ENCODE results near the gene SNAPC4.

SNAPC4 gene

GRCh38 chr9:136397643-136398042 is 2.3 kb downstream of the SNAPC4 start:
- CTCF ChIA-PET = interaction anchor here (0.6 to 1.6 kb wide), 6 partner anchors 10 to 43 kb away, joined by 3 to 7 read pairs (median 3); partner anchors contain the start of genes DNLZ, ENTR1 and PMPCA
- no CpG with 5 or more reads among the region's 6 CpGs for WGBS (ENCODE audit: insufficient coverage)

DNA sequence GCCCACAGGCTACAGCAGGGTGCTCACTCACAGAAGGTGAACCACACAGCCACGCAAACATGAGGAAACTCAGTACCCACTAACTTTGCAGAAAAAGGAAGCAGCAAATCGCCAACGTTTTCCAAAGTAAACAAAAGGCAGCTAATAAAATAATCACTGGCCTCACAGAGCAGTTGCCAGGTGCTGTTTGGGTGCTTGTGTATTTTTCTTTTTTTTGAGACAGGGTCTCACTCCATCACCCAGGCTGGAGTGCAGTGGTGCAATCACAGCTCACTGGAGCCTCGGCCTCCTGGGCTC is 3.8 kb downstream of the SNAPC4 start:
- Histone ChIP-seq H3K9me3 (ENCODE audit: control extremely low read depth in 1 of 5, control insufficient read depth in 4 of 5, insufficient read depth in 2 of 5, low read depth in 1 of 5, low read length in 4 of 5) (no peaks in the 10 kb centered on the region), H3K4me3 (ENCODE audit: control insufficient read depth in 1 of 7, extremely low read depth in 1 of 7, insufficient read depth in 4 of 7, low read depth in 2 of 7, low read length in 6 of 7) (no peak overlapping the region), H3K4me1 (ENCODE audit: control extremely low read depth in 1 of 4, control insufficient read depth in 4 of 4, insufficient read depth in 4 of 4, low read length in 3 of 4) (peaks cover 0 to 22% (median 16%) of the 10 kb centered on the region in 4 experiments), H3K27ac (ENCODE audit: insufficient read depth in 1 of 2, low read depth in 1 of 2, low read length in 2 of 2, poor library complexity in 1 of 2, severe bottlenecking in 2 of 2) (no peak overlapping the region), H3K27me3 (replicated peaks in 2 of 5; ENCODE audit: control insufficient read depth in 4 of 5, insufficient read depth in 5 of 5, low read length in 4 of 5) (no peaks in the 10 kb centered on the region), H3K36me3 (ENCODE audit: control insufficient read depth in 4 of 4, insufficient read depth in 4 of 4, low read length in 3 of 4) (peaks cover 3 to 75% (median 55%) of the 10 kb centered on the region in 4 experiments)
- 92% methylated on average over 2 of the region's 4 CpGs for WGBS (ENCODE audit: insufficient coverage)
- ChIA-PET CTCF (interaction anchor here (1.0 to 1.6 kb wide), 2 partner anchors 11 to 13 kb away, joined by 3 to 5 read pairs; no protein-coding TSS in a partner anchor), POLR2A (no interaction called here)
- no peak for DNase-seq

More at GRCh38 chr9:136397643-136398042, 2.3 kb downstream of the SNAPC4 start:
- no peaks in the 10 kb centered on the region for H3K9me3 ChIP-seq (ENCODE audit: control extremely low read depth in 1 of 5, control insufficient read depth in 4 of 5, insufficient read depth in 2 of 5, low read depth in 1 of 5, low read length in 4 of 5)
- POLR2A ChIA-PET = no interaction called here
- H3K27me3 ChIP-seq (replicated peaks in 2 of 5; ENCODE audit: control insufficient read depth in 4 of 5, insufficient read depth in 5 of 5, low read length in 4 of 5) = no peaks in the 10 kb centered on the region
- no peak overlapping the region for H3K27ac ChIP-seq (ENCODE audit: insufficient read depth in 1 of 2, low read depth in 1 of 2, low read length in 2 of 2, poor library complexity in 1 of 2, severe bottlenecking in 2 of 2)
- peaks cover 3 to 75% (median 56%) of the 10 kb centered on the region in 4 experiments for H3K36me3 ChIP-seq (ENCODE audit: control insufficient read depth in 4 of 4, insufficient read depth in 4 of 4, low read length in 3 of 4)
- DNase-seq = no peak
- H3K4me3 ChIP-seq (ENCODE audit: control insufficient read depth in 1 of 7, extremely low read depth in 1 of 7, insufficient read depth in 4 of 7, low read depth in 2 of 7, low read length in 6 of 7) = no peak overlapping the region
- H3K4me1 ChIP-seq (ENCODE audit: control extremely low read depth in 1 of 4, control insufficient read depth in 4 of 4, insufficient read depth in 4 of 4, low read length in 3 of 4) = peaks cover 0 to 22% (median 16%) of the 10 kb centered on the region in 4 experiments

DNA sequence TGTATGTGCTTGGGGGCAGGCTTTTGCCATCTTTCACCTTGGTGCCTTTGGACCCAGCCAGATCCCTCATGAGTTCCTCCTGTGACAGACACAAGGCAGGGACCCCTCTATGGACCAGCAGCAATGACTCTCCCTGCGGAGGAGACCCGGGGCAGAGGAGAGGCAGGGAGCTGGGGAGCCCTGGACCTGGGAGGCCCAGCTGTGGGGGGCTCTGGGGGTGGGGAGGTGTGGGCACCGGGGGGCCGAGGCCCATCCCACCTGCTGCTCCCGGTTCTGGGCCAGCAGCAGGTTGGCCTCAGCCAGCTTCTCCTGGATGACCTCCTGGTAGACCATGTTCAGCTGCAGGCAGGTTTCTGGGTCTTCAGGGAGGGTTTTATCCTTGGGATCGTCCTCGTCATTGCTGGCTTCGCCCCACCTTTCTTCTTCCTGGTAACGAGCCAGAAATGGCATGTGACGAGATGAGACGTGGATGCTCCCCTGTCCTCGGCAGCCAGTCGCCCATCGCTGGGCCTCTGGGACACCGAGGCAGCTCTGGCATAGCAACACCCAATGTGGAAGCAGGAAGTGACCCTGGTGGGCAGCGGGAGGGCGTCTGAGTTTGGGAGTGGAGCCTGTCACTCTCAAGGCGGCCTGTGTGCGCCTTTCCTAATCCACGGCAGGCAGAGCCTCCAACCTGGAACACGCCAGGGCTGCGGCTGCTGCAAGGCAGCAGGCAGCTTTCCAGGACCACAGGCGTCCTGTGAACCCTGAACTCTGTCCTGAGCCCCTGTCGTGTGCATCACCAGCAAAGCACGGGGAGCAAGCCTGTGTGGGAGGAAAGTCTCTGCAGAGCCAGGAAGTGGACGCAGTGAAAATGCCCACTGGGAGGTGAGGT is 4.4 kb downstream of the SNAPC4 start:
- peaks cover 0 to 21% (median 15%) of the 10 kb centered on the region in 4 experiments for H3K4me1 ChIP-seq (ENCODE audit: control extremely low read depth in 1 of 4, control insufficient read depth in 4 of 4, insufficient read depth in 4 of 4, low read length in 3 of 4)

DNA sequence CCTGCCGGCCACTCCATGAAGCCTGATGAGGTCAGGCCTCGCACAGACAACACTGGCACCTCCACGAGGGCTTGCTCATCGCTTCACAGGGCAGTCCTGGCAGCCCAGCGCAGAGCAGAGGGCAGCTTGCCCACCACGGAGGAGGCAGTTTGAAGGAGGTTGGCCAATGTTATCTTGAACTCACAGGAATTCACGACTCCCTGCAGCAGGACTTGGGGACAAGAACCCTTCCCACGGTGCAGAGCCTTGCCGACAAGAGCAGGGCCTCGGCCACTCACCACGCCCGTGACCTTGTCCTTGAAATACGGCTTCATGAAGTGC is 5.0 kb downstream of the SNAPC4 start:
- POLR2A ChIA-PET = no interaction called here
- Histone ChIP-seq H3K27me3 (replicated peaks in 2 of 5; ENCODE audit: control insufficient read depth in 4 of 5, insufficient read depth in 5 of 5, low read length in 4 of 5) (no peaks in the 10 kb centered on the region), H3K36me3 (ENCODE audit: control insufficient read depth in 4 of 4, insufficient read depth in 4 of 4, low read length in 3 of 4) (peaks cover 3 to 79% (median 57%) of the 10 kb centered on the region in 4 experiments), H3K4me1 (ENCODE audit: control extremely low read depth in 1 of 4, control insufficient read depth in 4 of 4, insufficient read depth in 4 of 4, low read length in 3 of 4) (peaks cover 0 to 16% (median 13%) of the 10 kb centered on the region in 4 experiments), H3K4me3 (ENCODE audit: control insufficient read depth in 1 of 7, extremely low read depth in 1 of 7, insufficient read depth in 4 of 7, low read depth in 2 of 7, low read length in 6 of 7) (no peak overlapping the region), H3K9me3 (ENCODE audit: control extremely low read depth in 1 of 5, control insufficient read depth in 4 of 5, insufficient read depth in 2 of 5, low read depth in 1 of 5, low read length in 4 of 5) (no peaks in the 10 kb centered on the region), H3K27ac (ENCODE audit: insufficient read depth in 1 of 2, low read depth in 1 of 2, low read length in 2 of 2, poor library complexity in 1 of 2, severe bottlenecking in 2 of 2) (no peak overlapping the region)
- CTCF ChIA-PET = no interaction called here
- WGBS (ENCODE audit: insufficient coverage) = 95% methylated on average over 13 of the region's 13 CpGs
- DNase-seq = no peak

More for the DNA sequence above, 4.4 kb downstream of the SNAPC4 start:
- Histone ChIP-seq H3K4me3 (ENCODE audit: control insufficient read depth in 1 of 7, extremely low read depth in 1 of 7, insufficient read depth in 4 of 7, low read depth in 2 of 7, low read length in 6 of 7) (no peak overlapping the region), H3K9me3 (ENCODE audit: control extremely low read depth in 1 of 5, control insufficient read depth in 4 of 5, insufficient read depth in 2 of 5, low read depth in 1 of 5, low read length in 4 of 5) (no peaks in the 10 kb centered on the region), H3K27ac (ENCODE audit: insufficient read depth in 1 of 2, low read depth in 1 of 2, low read length in 2 of 2, poor library complexity in 1 of 2, severe bottlenecking in 2 of 2) (no peak overlapping the region), H3K36me3 (ENCODE audit: control insufficient read depth in 4 of 4, insufficient read depth in 4 of 4, low read length in 3 of 4) (peaks cover 3 to 76% (median 56%) of the 10 kb centered on the region in 4 experiments), H3K27me3 (replicated peaks in 2 of 5; ENCODE audit: control insufficient read depth in 4 of 5, insufficient read depth in 5 of 5, low read length in 4 of 5) (no peaks in the 10 kb centered on the region)
- ChIA-PET POLR2A (no interaction called here), CTCF (interaction anchor here (1.0 kb wide), 1 partner anchor 14 kb away, joined by 3 read pairs; no protein-coding TSS in a partner anchor)
- no peak for DNase-seq
- 97% methylated on average over 17 of the region's 26 CpGs for WGBS (ENCODE audit: insufficient coverage)

GRCh38 chr9:136394312-136395019 is 5.5 kb downstream of the SNAPC4 start:
- CTCF ChIA-PET = interaction anchor here (0.6 to 1.0 kb wide), 2 partner anchors 22 to 304 kb away, joined by 3 to 4 read pairs; no protein-coding TSS in a partner anchor
- peaks cover 5 to 85% (median 59%) of the 10 kb centered on the region in 4 experiments for H3K36me3 ChIP-seq (ENCODE audit: control insufficient read depth in 4 of 4, insufficient read depth in 4 of 4, low read length in 3 of 4)
- no peaks in the 10 kb centered on the region for H3K9me3 ChIP-seq (ENCODE audit: control extremely low read depth in 1 of 5, control insufficient read depth in 4 of 5, insufficient read depth in 2 of 5, low read depth in 1 of 5, low read length in 4 of 5)
- no peak for DNase-seq
- POLR2A ChIA-PET = no interaction called here
- H3K27ac ChIP-seq (ENCODE audit: insufficient read depth in 1 of 2, low read depth in 1 of 2, low read length in 2 of 2, poor library complexity in 1 of 2, severe bottlenecking in 2 of 2) = no peak overlapping the region
- H3K4me3 ChIP-seq (ENCODE audit: control insufficient read depth in 1 of 7, extremely low read depth in 1 of 7, insufficient read depth in 4 of 7, low read depth in 2 of 7, low read length in 6 of 7) = no peak overlapping the region
- WGBS (ENCODE audit: insufficient coverage) = over 99% methylated on average over 18 of the region's 21 CpGs
- no peaks in the 10 kb centered on the region for H3K27me3 ChIP-seq (replicated peaks in 2 of 5; ENCODE audit: control insufficient read depth in 4 of 5, insufficient read depth in 5 of 5, low read length in 4 of 5)
- peaks cover 0 to 12% (median 11%) of the 10 kb centered on the region in 4 experiments for H3K4me1 ChIP-seq (ENCODE audit: control extremely low read depth in 1 of 4, control insufficient read depth in 4 of 4, insufficient read depth in 4 of 4, low read length in 3 of 4)

- POLR2A ChIA-PET = no interaction called here
- Histone ChIP-seq H3K27ac (ENCODE audit: insufficient read depth in 1 of 2, low read depth in 1 of 2, low read length in 2 of 2, poor library complexity in 1 of 2, severe bottlenecking in 2 of 2) (no peak overlapping the region), H3K36me3 (ENCODE audit: control insufficient read depth in 4 of 4, insufficient read depth in 4 of 4, low read length in 3 of 4) (peaks cover 7 to 91% (median 65%) of the 10 kb centered on the region in 4 experiments), H3K9me3 (ENCODE audit: control extremely low read depth in 1 of 5, control insufficient read depth in 4 of 5, insufficient read depth in 2 of 5, low read depth in 1 of 5, low read length in 4 of 5) (no peaks in the 10 kb centered on the region), H3K4me1 (ENCODE audit: control extremely low read depth in 1 of 4, control insufficient read depth in 4 of 4, insufficient read depth in 4 of 4, low read length in 3 of 4) (peaks cover 0 to 3% (median 1%) of the 10 kb centered on the region in 4 experiments), H3K4me3 (ENCODE audit: control insufficient read depth in 1 of 7, extremely low read depth in 1 of 7, insufficient read depth in 4 of 7, low read depth in 2 of 7, low read length in 6 of 7) (no peak overlapping the region), H3K27me3 (replicated peaks in 2 of 5; ENCODE audit: control insufficient read depth in 4 of 5, insufficient read depth in 5 of 5, low read length in 4 of 5) (no peaks in the 10 kb centered on the region)
- DNase-seq = no peak
- WGBS (ENCODE audit: insufficient coverage) = 90% methylated on average over 9 of the region's 17 CpGs
- CTCF ChIA-PET = interaction anchor here (1.0 to 1.3 kb wide), 2 partner anchors 8 to 22 kb away, joined by 3 read pairs; no protein-coding TSS in a partner anchor
These were observed 6.4 kb downstream of the SNAPC4 start for GRCh38 chr9:136393531-136393930.

Data from common myeloid progenitor, CD34-positive (primary cell).